K562 (cell line): Measurements from ENCODE around the gene PPP1R12C. TPM values are rescaled to one million over a fixed set of nuclear protein-coding genes. Genes with fewer than 3 reads are reported as not detected.

Source experiments
- CEBPZ ChIP-seq: fragments of 150-350 bp; IDR thresholded peaks from 2 replicates; pipeline ENCODE4 v1.6.1; 2014; ENCODE audit warnings: low read depth, mild to moderate bottlenecking, low read length, borderline replicate concordance
- CTCF ChIP-seq, 3 experiments: IDR thresholded peaks in 2 of 3; conservative IDR thresholded peaks in 1 of 3; 2 replicates each; pipeline ENCODE4 v1.5.1; 2011 to 2012; ENCODE audit warnings: low read length in 3 of 3, mild to moderate bottlenecking in 3 of 3, control low read depth in 2 of 3, improper control_type of control experiment in 1 of 3, inconsistent platforms in 1 of 3, low read depth in 1 of 3, mixed read lengths in 1 of 3, moderate library complexity in 1 of 3; ENCODE audit not compliant: insufficient read depth in 2 of 3
- E2F6 ChIP-seq, 2 experiments: IDR thresholded peaks; 2 replicates each; pipeline ENCODE4 v1.6.1; 2011; ENCODE audit warnings: borderline replicate concordance in 1 of 2, control low read depth in 1 of 2, low read depth in 1 of 2, low read length in 1 of 2, mild to moderate bottlenecking in 1 of 2, mixed read lengths in 1 of 2, moderate library complexity in 1 of 2; ENCODE audit not compliant: insufficient read depth in 1 of 2, insufficient read length in 1 of 2, poor library complexity in 1 of 2, severe bottlenecking in 1 of 2; ENCODE audit errors: extremely low read depth in 1 of 2
- KDM5B ChIP-seq: fragments of 200-600 bp; sonication (generic); IDR thresholded peaks from 2 replicates; pipeline ENCODE4 v1.6.1; 2012; ENCODE audit warnings: low read depth, mild to moderate bottlenecking, moderate library complexity, low read length, control low read depth, inconsistent platforms; ENCODE audit not compliant: insufficient replicate concordance
- MNT ChIP-seq, 2 experiments: fragments of 450-650 bp; conservative IDR thresholded peaks; 2 replicates each; pipeline ENCODE4 v1.6.1; 2017; ENCODE audit warnings: mild to moderate bottlenecking in 2 of 2, moderate library complexity in 2 of 2
- PHF8 ChIP-seq: fragments of 200-600 bp; sonication (generic); IDR thresholded peaks from 2 replicates; pipeline ENCODE4 v1.6.1; 2012; ENCODE audit warnings: mixed run types, mild to moderate bottlenecking, inconsistent platforms, low read length, moderate library complexity, borderline replicate concordance
- RBM39 ChIP-seq: fragments of 200-400 bp; formaldehyde crosslinking; optimal IDR thresholded peaks from 2 replicates; pipeline ENCODE3; 2018; ENCODE audit warnings: low read depth, low read length
- SMAD4 ChIP-seq: fragments of 250-450 bp; sonication (Bioruptor Pico); conservative IDR thresholded peaks from 2 replicates; pipeline ENCODE4 v1.8.0; 2021; ENCODE audit warnings: inconsistent platforms, mild to moderate bottlenecking, moderate library complexity
- SUPT5H ChIP-seq: fragments of 450-650 bp; IDR thresholded peaks from 2 replicates; pipeline ENCODE4 v1.6.1; 2016
- WHSC1 ChIP-seq: IDR thresholded peaks from one replicate; pipeline ENCODE4 v1.6.1; 2012; ENCODE audit warnings: low read length, control low read depth, inconsistent platforms
- ZBTB43 ChIP-seq: sonication (generic); formaldehyde crosslinking; IDR thresholded peaks from 2 replicates; pipeline ENCODE4 v1.8.0; 2023; ENCODE audit warnings: mild to moderate bottlenecking, missing genetic modification reagents
- ZBTB7A ChIP-seq: IDR thresholded peaks from 2 replicates; pipeline ENCODE4 v1.6.1; 2011; ENCODE audit warnings: low read depth, mild to moderate bottlenecking, low read length, moderate library complexity, borderline replicate concordance; ENCODE audit not compliant: control insufficient read depth
- ZBTB8A ChIP-seq: fragments of 450-650 bp; IDR thresholded peaks from 2 replicates; pipeline ENCODE4 v1.6.1; 2018; ENCODE audit warnings: mild to moderate bottlenecking, moderate library complexity; ENCODE audit not compliant: partially characterized antibody
- ZEB2 ChIP-seq: fragments of 450-650 bp; IDR thresholded peaks from 2 replicates; pipeline ENCODE4 v1.6.1; 2016
- ZNF224 ChIP-seq: sonication (generic); formaldehyde crosslinking; IDR thresholded peaks from 2 replicates; pipeline ENCODE4 v1.8.0; 2022; ENCODE audit warnings: mild to moderate bottlenecking, missing genetic modification reagents
- ZNF431 ChIP-seq: sonication (generic); formaldehyde crosslinking; IDR thresholded peaks from 2 replicates; pipeline ENCODE4 v1.8.0; 2022; ENCODE audit warnings: mild to moderate bottlenecking, missing genetic modification reagents
- polyA plus RNA-seq, 8 experiments: library from polyadenylated mRNA; depleted of rRNA in 4 of 8; stranded (reverse) in 5 of 8; unstranded in 3 of 8; fragments of >200 nt; fragmentation: Nextera tagmentation in 2 of 8; fragmentation: Illumina TruSeq in 1 of 8; extraction: Ambion mirVana in 2 of 8; extraction: Trizol in 1 of 8; gene quantifications; 2 replicates each; pipeline versions ENCODE4 v1.2.1 to v1.2.3, GENCODE V29; 2011 to 2014; ENCODE audit warnings: inconsistent platforms in 1 of 8, missing spikeins in 1 of 8
- total RNA-seq, 7 experiments: library from RNA; depleted of rRNA in 6 of 7; stranded (reverse); fragments of >200 nt in 6 of 7; fragmentation: Illumina TruSeq in 2 of 7; extraction: Trizol in 2 of 7; gene quantifications; 2 replicates each; pipeline versions ENCODE4 v1.2.1 to v1.2.3, GENCODE V29; 2011 to 2021; ENCODE audit warnings: low replicate concordance in 1 of 7

Gene PPP1R12C
- total and polyA plus RNA-seq, 9 of the 15 experiments (the other 6 are each of a cell fraction or from before 2014, with no cell fraction given): 1.8 to 136 (median 33.7) TPM

GRCh38 chr19:55156202-55157063, 39.0 kb upstream of the PPP1R12C start (continued):
- TF ChIP-seq PHF8 (peak; percentile 55; the same call in 1 of the 2 replicates), RBM39 (no peak), SMAD4 (CRISPR knock-in tag) (no peak), SUPT5H (peak; percentile 49; the same call in 1 of the 2 replicates), KDM5B (peak; percentile 42), ZBTB7A (peak; percentile 66), ZEB2 (0 out of 2 replicates have a peak, but pooled peaks have one; percentile 50), CEBPZ (no peak), ZBTB43 (CRISPR knock-in tag) (no peak), ZNF431 (CRISPR knock-in tag) (0 out of 2 replicates have a peak, but pooled peaks have one; percentile 31), MNT (conservative IDR thresholded peaks at IDR 0.05) (0 out of 4 replicates have a peak, but pooled peaks of 1 of the 2 experiments have one; percentile 22), CTCF (IDR thresholded peaks at IDR 0.05 in 2 of 3, conservative IDR thresholded peaks at IDR 0.05 in 1 of 3; ENCODE audit: insufficient read depth in 2 of 3, low read depth in 1 of 3, low read length in 3 of 3) (no peak), E2F6 (IDR thresholded peaks at IDR 0.05; ENCODE audit: borderline replicate concordance in 1 of 2, extremely low read depth in 1 of 2, insufficient read depth in 1 of 2, insufficient read length in 1 of 2, low read depth in 1 of 2, low read length in 1 of 2, poor library complexity in 1 of 2, severe bottlenecking in 1 of 2) (peak in 1 of 2 experiments; percentile 88), ZBTB8A (no peak), ZNF224 (CRISPR knock-in tag) (no peak), WHSC1 (no peak)
